Measurements from ENCODE around the gene BICC1. TPM values are rescaled to one million over a fixed set of nuclear protein-coding genes. Genes with fewer than 3 reads are reported as not detected.
A peak's percentile ranks its signal among the peaks of the same experiment; 100 is the strongest.

The BICC1 gene
- total and polyA plus RNA-seq, 12 donors = 4.5 to 25.9 (median 9.8) TPM

DNA sequence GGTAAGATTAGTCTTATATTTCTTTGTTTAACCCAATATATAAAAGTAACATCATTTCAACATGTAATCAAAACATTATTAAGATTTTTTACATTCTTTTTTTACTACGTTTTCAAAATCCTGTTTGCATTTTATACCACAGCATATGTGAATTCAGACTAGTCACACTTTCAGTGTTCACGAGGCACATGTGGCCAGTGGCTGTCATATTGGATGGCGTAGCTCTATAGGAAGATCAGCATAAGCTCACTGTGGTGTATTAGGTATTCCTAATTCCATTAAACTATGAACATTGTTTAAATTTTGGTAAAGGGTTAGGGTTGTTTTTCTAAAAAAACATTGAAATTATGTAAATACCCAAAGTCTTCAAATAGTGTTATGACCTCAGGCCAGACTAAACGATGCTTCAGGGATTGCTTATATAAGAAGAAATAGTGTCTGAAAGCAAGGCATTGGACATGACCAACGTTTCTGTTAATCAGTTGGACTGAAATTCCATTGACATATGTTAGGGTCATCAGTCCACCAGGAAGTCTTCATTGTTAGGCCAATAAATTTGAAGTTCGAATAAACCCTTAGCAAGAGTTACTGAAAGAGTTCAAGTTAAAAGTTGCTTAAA, 97.0 kb downstream of the BICC1 start:
- Histone ChIP-seq H3K27ac (peak overlapping the region in 1 of 5 donors; percentile 2), H3K36me3 (replicated peaks in 1 of 2) (no peaks in the 10 kb centered on the region), H3K27me3 (no peaks in the 10 kb centered on the region), H3K9me3 (replicated peaks in 1 of 3) (no peaks in the 10 kb centered on the region), H3K4me1 (replicated peaks in 1 of 2) (no peaks in the 10 kb centered on the region), H3K4me3 (no peak overlapping the region)
- 67 to 74% (median 72%) methylated on average over 6 of the region's 6 CpGs for WGBS, 4 donors
- TF ChIP-seq CTCF (IDR thresholded peaks at IDR 0.05) (no peak), POLR2A (IDR thresholded peaks at IDR 0.05) (no peak)
- intact Hi-C loops (cut with DNase I) = no loop called here
- no peak for DNase-seq

GRCh38 chr10:58615237-58615935, 102.7 kb downstream of the BICC1 start:
- Histone ChIP-seq H3K36me3 (replicated peaks in 1 of 2) (no peaks in the 10 kb centered on the region), H3K27me3 (no peaks in the 10 kb centered on the region), H3K4me1 (replicated peaks in 1 of 2) (no peaks in the 10 kb centered on the region), H3K9me3 (replicated peaks in 1 of 3) (no peaks in the 10 kb centered on the region), H3K4me3 (no peak overlapping the region), H3K27ac (no peak overlapping the region)
- TF ChIP-seq CTCF (IDR thresholded peaks at IDR 0.05) (no peak), POLR2A (IDR thresholded peaks at IDR 0.05) (no peak)
- WGBS, 4 donors = 85 to 93% (median 89%) methylated on average over 12 to 14 of the region's 14 CpGs
- intact Hi-C loops (cut with DNase I) = no loop called here
- DNase-seq = no peak

- no peak for TF ChIP-seq POLR2A (IDR thresholded peaks at IDR 0.05)
- TF ChIP-seq CTCF (IDR thresholded peaks at IDR 0.05) = no peak
- 95 to 98% (median 96%) methylated on average over 14 of the region's 14 CpGs for WGBS, 4 donors
- H3K9me3 ChIP-seq (replicated peaks in 1 of 3) = no peaks in the 10 kb centered on the region
- H3K36me3 ChIP-seq (replicated peaks in 1 of 2) = no peaks in the 10 kb centered on the region
- no peaks in the 10 kb centered on the region for H3K4me1 ChIP-seq (replicated peaks in 1 of 2)
- intact Hi-C loops (cut with DNase I) = no loop called here
- no peak overlapping the region for H3K27ac ChIP-seq
- no peak overlapping the region for H3K4me3 ChIP-seq
- no peaks in the 10 kb centered on the region for H3K27me3 ChIP-seq
- DNase-seq = no peak
Observed at GRCh38 chr10:58618158-58618676, 105.5 kb downstream of the BICC1 start.

GRCh38 chr10:58621379-58622077, 108.9 kb downstream of the BICC1 start:
- intact Hi-C loops (cut with DNase I) = no loop called here

More at GRCh38 chr10:58621379-58622077, 108.9 kb downstream of the BICC1 start:
- WGBS, 4 donors = 74 to 80% (median 77%) methylated on average over 7 of the region's 7 CpGs
- Histone ChIP-seq H3K9me3 (replicated peaks in 1 of 3) (no peaks in the 10 kb centered on the region), H3K27me3 (no peaks in the 10 kb centered on the region), H3K36me3 (replicated peaks in 1 of 2) (no peaks in the 10 kb centered on the region), H3K27ac (no peak overlapping the region), H3K4me1 (replicated peaks in 1 of 2) (no peaks in the 10 kb centered on the region), H3K4me3 (no peak overlapping the region)
- TF ChIP-seq POLR2A (IDR thresholded peaks at IDR 0.05) (no peak), CTCF (IDR thresholded peaks at IDR 0.05) (no peak)
- DNase-seq = no peak
